Right renal pelvis (tissue), 4 donors: ENCODE results near the gene ABCC2. TPM values are rescaled to one million over a fixed set of nuclear protein-coding genes. Genes with fewer than 3 reads are reported as not detected.
"Not testable (repeated sequence)": the region's sequence is repeated elsewhere in the genome, so short reads cannot be mapped to it uniquely, and the experiment has no call there.

Experiments
- DNase-seq, 4 donors: peaks; one replicate each; pipeline ENCODE4 v3.0.0-alpha.2; 2013; ENCODE audit warnings: low read depth in 4 of 4, low spot score in 3 of 4, missing footprints in 1 of 4
- polyA plus RNA-seq, 4 donors: library from polyadenylated mRNA; unstranded; fragments of 120-200 nt; gene quantifications; one replicate each; pipeline ENCODE4 v1.2.1, GENCODE V29; 2013; ENCODE audit not compliant: insufficient read length in 4 of 4

Gene ABCC2
- polyA plus RNA-seq, 4 donors, result 7.4 to 11.4 (median 8.9) TPM

- no peak for DNase-seq
Measured at GRCh38 chr10:99881371-99881770, 98.9 kb downstream of the ABCC2 start.

GRCh38 chr10:99883523-99883922 lies 101.1 kb downstream of the ABCC2 start:
- DNase-seq, result no peak

- no peak for DNase-seq
Measured at GRCh38 chr10:99888622-99889021, 106.2 kb downstream of the ABCC2 start.

GRCh38 chr10:99894613-99895012 lies 112.2 kb downstream of the ABCC2 start:
- no peak for DNase-seq

- DNase-seq, result not testable (repeated sequence)
Measured at GRCh38 chr10:99895066-99895465, 112.6 kb downstream of the ABCC2 start.

- DNase-seq, result no peak
Measured at GRCh38 chr10:99895867-99896266, 113.4 kb downstream of the ABCC2 start.

Other genes with a start within 250 kb of the ABCC2 start
- gene NKX2-3, start 249.7 kb upstream of the ABCC2 start, polyA plus RNA-seq, result not detected
- 10 to 100 TPM; 38.4 to 43.9 (median 39.6) TPM for gene SLC25A28, start 162.2 kb upstream of the ABCC2 start, polyA plus RNA-seq
- 10 to 100 TPM; 19.3 to 21.3 (median 21.1) TPM for gene ENTPD7, start 123.1 kb upstream of the ABCC2 start, polyA plus RNA-seq
- 10 to 100 TPM; 46.4 to 50.4 (median 47.0) TPM for gene COX15, start 50.5 kb upstream of the ABCC2 start, polyA plus RNA-seq
- gene CUTC, start 50.4 kb upstream of the ABCC2 start, polyA plus RNA-seq, result 10 to 100 TPM; 22.5 to 26.4 (median 24.7) TPM
- 10 to 100 TPM; 34.1 to 40.9 (median 36.2) TPM for gene DNMBP, start 227.3 kb downstream of the ABCC2 start, polyA plus RNA-seq